ENCODE measurements around the gene ADARB1. TPM values are rescaled to one million over a fixed set of nuclear protein-coding genes. Genes with fewer than 3 reads are reported as not detected.
A peak's percentile ranks its signal among the peaks of the same experiment; 100 is the strongest.

ADARB1 gene
- total RNA-seq, 4 donors from 2014 or later, result 18.2 to 57.6 (median 32.0) TPM

DNA sequence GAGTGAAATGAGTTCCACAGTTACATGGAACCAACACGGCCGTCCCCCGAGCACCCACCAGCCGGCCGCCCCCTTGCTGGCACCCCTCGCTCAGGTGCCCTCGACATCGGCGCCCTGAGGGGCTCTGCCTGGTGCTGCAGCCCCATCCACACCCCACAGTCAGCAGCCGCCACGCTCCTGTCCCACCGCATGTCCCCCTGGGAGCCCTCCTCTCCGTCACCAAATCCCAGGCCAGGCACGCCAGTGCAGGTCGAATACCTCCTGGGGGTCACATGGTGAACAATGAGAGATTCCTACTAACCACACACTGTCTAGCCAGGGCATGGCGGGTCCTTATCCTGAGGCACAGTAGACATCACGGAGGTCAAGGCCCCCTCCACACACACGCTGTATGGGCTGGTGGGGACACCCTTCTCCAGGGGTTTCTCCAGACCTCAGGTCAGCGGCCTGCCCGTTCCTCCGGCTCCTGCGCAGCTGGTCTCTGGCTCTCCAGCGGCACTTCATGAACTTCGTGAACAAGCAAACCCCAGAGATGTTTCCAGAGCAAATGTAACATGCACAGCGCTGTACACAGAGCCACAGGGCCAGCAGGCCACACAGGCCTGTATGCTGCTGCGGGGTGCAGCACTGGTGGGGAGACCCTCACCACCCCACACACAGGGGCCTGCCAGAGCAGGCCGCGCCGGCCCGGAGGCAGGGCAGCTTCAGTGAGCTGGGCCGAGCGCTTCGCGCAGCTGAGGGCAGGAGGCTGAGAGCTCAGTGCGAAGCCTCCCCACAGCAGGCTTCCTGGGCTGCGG, 191.5 kb downstream of the ADARB1 start:
- DNase-seq (ENCODE audit: low spot score in 2 of 2), result peak in 1 of 2 donors; percentile 9
- TF ChIP-seq EP300 (IDR thresholded peaks at IDR 0.05) (no peak), POLR2A (IDR thresholded peaks at IDR 0.05) (no peak)
- TF ChIP-seq, protein P1, sequence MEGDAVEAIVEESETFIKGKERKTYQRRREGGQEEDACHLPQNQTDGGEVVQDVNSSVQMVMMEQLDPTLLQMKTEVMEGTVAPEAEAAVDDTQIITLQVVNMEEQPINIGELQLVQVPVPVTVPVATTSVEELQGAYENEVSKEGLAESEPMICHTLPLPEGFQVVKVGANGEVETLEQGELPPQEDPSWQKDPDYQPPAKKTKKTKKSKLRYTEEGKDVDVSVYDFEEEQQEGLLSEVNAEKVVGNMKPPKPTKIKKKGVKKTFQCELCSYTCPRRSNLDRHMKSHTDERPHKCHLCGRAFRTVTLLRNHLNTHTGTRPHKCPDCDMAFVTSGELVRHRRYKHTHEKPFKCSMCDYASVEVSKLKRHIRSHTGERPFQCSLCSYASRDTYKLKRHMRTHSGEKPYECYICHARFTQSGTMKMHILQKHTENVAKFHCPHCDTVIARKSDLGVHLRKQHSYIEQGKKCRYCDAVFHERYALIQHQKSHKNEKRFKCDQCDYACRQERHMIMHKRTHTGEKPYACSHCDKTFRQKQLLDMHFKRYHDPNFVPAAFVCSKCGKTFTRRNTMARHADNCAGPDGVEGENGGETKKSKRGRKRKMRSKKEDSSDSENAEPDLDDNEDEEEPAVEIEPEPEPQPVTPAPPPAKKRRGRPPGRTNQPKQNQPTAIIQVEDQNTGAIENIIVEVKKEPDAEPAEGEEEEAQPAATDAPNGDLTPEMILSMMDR (IDR thresholded peaks at IDR 0.05), result no peak
- H3K36me3 ChIP-seq, result peaks cover 0 to 91% (median 26%) of the 10 kb centered on the region in 3 donors
- no peak overlapping the region for H3K4me3 ChIP-seq
- H3K27me3 ChIP-seq, result no peaks in the 10 kb centered on the region
- WGBS, 2 donors, result 91 to 95% methylated on average over 28 to 29 of the region's 36 CpGs
- no peaks in the 10 kb centered on the region for H3K9me3 ChIP-seq
- no peak overlapping the region for H3K27ac ChIP-seq
- H3K4me1 ChIP-seq, result no peaks in the 10 kb centered on the region

DNA sequence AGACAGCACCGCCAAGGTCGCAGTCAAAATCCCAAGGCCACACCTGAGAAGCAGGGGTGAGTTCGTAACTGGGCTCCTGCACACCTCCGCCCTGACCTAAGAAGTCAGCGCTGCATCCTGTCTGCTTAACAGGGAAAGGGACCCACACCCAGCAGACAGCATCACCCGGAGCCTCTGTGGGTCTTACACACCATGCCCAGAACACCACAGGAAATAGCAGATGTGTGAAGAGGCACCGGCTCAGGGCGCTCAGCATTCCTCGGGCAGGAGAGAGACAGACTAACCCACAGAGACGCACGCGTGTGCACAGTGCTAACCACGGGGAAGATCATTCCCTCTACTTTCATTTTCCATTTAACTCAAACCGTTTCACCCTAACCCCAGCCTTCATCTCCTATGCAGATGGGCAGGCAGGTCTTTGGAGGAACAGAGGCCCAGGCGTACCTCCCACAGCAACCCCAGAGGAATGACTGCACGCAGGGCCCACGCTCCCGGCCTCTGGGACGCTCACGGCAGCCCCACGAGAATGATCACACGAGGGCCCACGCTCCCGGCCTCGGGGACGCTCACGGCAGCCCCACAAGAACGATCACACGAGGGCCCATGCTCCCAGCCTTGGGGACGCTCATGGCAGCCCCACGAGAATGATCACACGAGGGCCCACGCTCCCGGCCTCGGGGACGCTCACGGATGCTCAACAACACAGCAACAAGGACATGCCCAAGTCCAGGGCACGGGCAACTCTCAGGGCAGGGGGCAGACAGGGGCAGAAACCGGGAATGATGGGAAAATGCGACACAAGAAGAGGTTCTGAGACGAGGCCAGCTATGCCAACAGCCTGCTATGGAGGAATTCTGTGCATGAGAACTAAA, 192.4 kb downstream of the ADARB1 start:
- no peaks in the 10 kb centered on the region for H3K27me3 ChIP-seq
- 88 to 89% methylated on average over 35 to 40 of the region's 41 CpGs for WGBS, 2 donors
- peak in 1 of 2 donors; percentile 7 for DNase-seq (ENCODE audit: low spot score in 2 of 2)
- no peak overlapping the region for H3K27ac ChIP-seq
- TF ChIP-seq, protein P1 (IDR thresholded peaks at IDR 0.05), result no peak
- TF ChIP-seq EP300 (IDR thresholded peaks at IDR 0.05), result no peak
- no peak for TF ChIP-seq POLR2A (IDR thresholded peaks at IDR 0.05)
- H3K4me1 ChIP-seq, result no peaks in the 10 kb centered on the region
- peaks cover 0 to 96% (median 35%) of the 10 kb centered on the region in 3 donors for H3K36me3 ChIP-seq
- no peak overlapping the region for H3K4me3 ChIP-seq
- H3K9me3 ChIP-seq, result peaks cover 0 to 7% (median 0%) of the 10 kb centered on the region in 4 donors

DNA sequence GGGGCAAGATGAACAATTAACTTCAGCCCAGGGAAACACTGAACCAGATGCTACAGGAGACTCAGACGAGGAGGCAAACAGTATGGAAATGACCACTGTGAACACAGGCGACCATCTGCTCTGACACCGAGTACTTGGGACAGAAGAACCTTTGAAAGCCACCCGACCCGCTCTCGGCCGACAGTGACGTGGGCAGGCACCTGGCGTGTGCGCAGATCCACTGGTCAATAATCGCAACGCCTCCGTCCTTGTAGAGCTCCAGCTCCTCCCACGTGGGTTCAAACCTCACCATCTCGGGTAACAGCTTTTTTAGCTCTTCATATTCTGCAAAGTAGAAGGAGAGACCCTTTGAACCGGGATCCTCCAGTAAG, 193.0 kb downstream of the ADARB1 start:
- peaks cover 0 to 96% (median 37%) of the 10 kb centered on the region in 3 donors for H3K36me3 ChIP-seq

DNA sequence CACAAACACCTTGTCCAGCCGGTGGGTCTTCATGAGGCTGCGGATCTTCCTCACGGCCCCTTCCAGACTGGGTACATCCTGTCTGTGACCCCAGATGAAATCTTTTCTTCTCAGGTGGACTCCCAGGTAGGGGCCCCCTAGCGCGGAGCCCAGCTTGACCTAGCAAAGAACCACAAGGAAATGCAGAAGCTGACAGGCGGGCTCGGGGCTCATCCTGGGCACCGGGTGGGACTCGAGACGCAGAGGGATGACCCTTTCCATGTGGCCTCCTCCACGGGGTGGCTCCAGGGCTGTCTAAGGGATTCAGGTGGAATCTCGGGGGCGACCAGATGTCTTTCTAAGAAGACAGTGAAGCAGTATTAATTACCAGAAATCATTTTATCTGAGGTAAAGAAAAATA, 195.5 kb downstream of the ADARB1 start:
- Histone ChIP-seq H3K27me3 (no peaks in the 10 kb centered on the region), H3K36me3 (peaks cover 0 to 96% (median 33%) of the 10 kb centered on the region in 3 donors), H3K9me3 (peaks cover 0 to 20% (median 0%) of the 10 kb centered on the region in 4 donors), H3K4me3 (no peak overlapping the region), H3K27ac (no peak overlapping the region), H3K4me1 (no peaks in the 10 kb centered on the region)
- DNase-seq (ENCODE audit: low spot score in 2 of 2), result no peak
- TF ChIP-seq POLR2A (IDR thresholded peaks at IDR 0.05) (no peak), EP300 (IDR thresholded peaks at IDR 0.05) (no peak)
- TF ChIP-seq, protein P1 (IDR thresholded peaks at IDR 0.05), result no peak
- 96 to 99% methylated on average over 13 of the region's 13 CpGs for WGBS, 2 donors

More for the DNA sequence above, 193.0 kb downstream of the ADARB1 start:
- 88 to 96% methylated on average over 16 of the region's 16 CpGs for WGBS, 2 donors
- DNase-seq (ENCODE audit: low spot score in 2 of 2), result no peak
- Histone ChIP-seq H3K27me3 (no peaks in the 10 kb centered on the region), H3K9me3 (peaks cover 0 to 13% (median 0%) of the 10 kb centered on the region in 4 donors), H3K4me3 (no peak overlapping the region), H3K4me1 (no peaks in the 10 kb centered on the region), H3K27ac (no peak overlapping the region)
- TF ChIP-seq POLR2A (IDR thresholded peaks at IDR 0.05) (no peak), EP300 (IDR thresholded peaks at IDR 0.05) (no peak)
- TF ChIP-seq, protein P1 (IDR thresholded peaks at IDR 0.05), result no peak

All from tibial nerve (tissue), 4 donors.